A549 (cell line): ENCODE data around the gene KTN1. TPM values are rescaled to one million over a fixed set of nuclear protein-coding genes. Genes with fewer than 3 reads are reported as not detected.

Experiments used
- ATAC-seq, 2 experiments: fragments of 200-7000 bp in 1 of 2; fragments of >200 bp in 1 of 2; cut with Nextera tagmentation in 1 of 2; cut with Tn5 transposase in 1 of 2; 3 replicates each; pipeline versions ENCODE4 v1.8.0 to v1.9.1; 2018 to 2020; ENCODE audit warnings: mild to moderate bottlenecking in 1 of 2, moderate library complexity in 1 of 2
- CTCF ChIA-PET: fragments of 300-600 bp; sonication (Branson Sonifier 250); formaldehyde crosslinking; extraction: SDS; loops from one replicate; lab custom pipeline; 2021; ENCODE audit warnings: antibody characterized with exemption, inconsistent platforms; lab: Yijun Ruan, JAX
- POLR2A ChIA-PET: fragments of 350-600 bp; formaldehyde crosslinking; extraction: SDS; loops from one replicate; lab custom pipeline; 2021; ENCODE audit warnings: antibody characterized with exemption, inconsistent platforms; lab: Yijun Ruan, JAX
- DNase-seq, 2 experiments: peaks; one replicate each; pipeline versions ENCODE4 v3.0.0 to v3.0.0-alpha.2; 2011 to 2016; ENCODE audit warnings: low read depth in 1 of 2, low spot score in 1 of 2
- FAIRE-seq: peaks from 2 replicates; lab custom pipeline; 2011; peaks lifted over from hg19 to GRCh38; lab: Jason Lieb, UNC
- H3K27ac ChIP-seq, 2 experiments: fragments of >200 bp; sonication (Bioruptor Twin); formaldehyde crosslinking; 3 replicates each; pipeline ENCODE4 v1.5.1; 2016 to 2017
- H3K4me1 ChIP-seq: fragments of >200 bp; sonication (Bioruptor Twin); formaldehyde crosslinking; 3 replicates; pipeline ENCODE4 v1.6.1; 2016
- H3K4me2 ChIP-seq: fragments of >200 bp; sonication (Bioruptor Twin); formaldehyde crosslinking; 3 replicates; pipeline ENCODE4 v1.6.1; 2016
- H3K4me3 ChIP-seq: fragments of >200 bp; sonication (Bioruptor Twin); formaldehyde crosslinking; 3 replicates; pipeline ENCODE4 v1.5.1; 2016
- H3K9me3 ChIP-seq: fragments of >200 bp; sonication (Bioruptor Twin); formaldehyde crosslinking; 3 replicates; pipeline ENCODE4 v1.6.1; 2016
- BHLHE40 ChIP-seq: IDR thresholded peaks from 2 replicates; pipeline ENCODE4 v1.6.1; 2012; ENCODE audit warnings: low read depth, low read length, inconsistent platforms
- CBX2 ChIP-seq: fragments of 200-600 bp; sonication (generic); IDR thresholded peaks from 2 replicates; pipeline ENCODE4 v1.6.1; 2016; ENCODE audit warnings: low read depth, mild to moderate bottlenecking, borderline replicate concordance
- CEBPB ChIP-seq, 2 experiments: fragments of >200 bp in 1 of 2; sonication (Bioruptor Twin) in 1 of 2; formaldehyde crosslinking in 1 of 2; IDR thresholded peaks; 2 replicates each; pipeline ENCODE4 v1.6.1; 2012 to 2016
- CHD4 ChIP-seq: fragments of 200-600 bp; sonication (generic); IDR thresholded peaks from 2 replicates; pipeline ENCODE4 v1.6.1; 2016; ENCODE audit warnings: antibody characterized with exemption, mild to moderate bottlenecking, borderline replicate concordance
- EHF ChIP-seq: fragments of 250-450 bp; sonication (Bioruptor Pico); IDR thresholded peaks from 2 replicates; pipeline ENCODE4 v1.5.0; 2020; ENCODE audit warnings: mild to moderate bottlenecking
- EHMT2 ChIP-seq: fragments of 200-600 bp; sonication (generic); IDR thresholded peaks from 2 replicates; pipeline ENCODE4 v1.6.1; 2016; ENCODE audit warnings: antibody characterized with exemption, low read depth, mild to moderate bottlenecking, moderate library complexity
- FOSL2 ChIP-seq, 2 experiments: fragments of 450-650 bp in 1 of 2; fragments of >200 bp in 1 of 2; sonication (Bioruptor Twin) in 1 of 2; formaldehyde crosslinking; IDR thresholded peaks; 2 replicates each; pipeline versions ENCODE4 v1.5.0 to v1.6.1; 2016 to 2020; ENCODE audit warnings: mild to moderate bottlenecking in 1 of 2, moderate library complexity in 1 of 2
- FOXS1 ChIP-seq: fragments of 250-450 bp; sonication (Bioruptor Pico); IDR thresholded peaks from 2 replicates; pipeline ENCODE4 v1.5.0; 2020; ENCODE audit warnings: mild to moderate bottlenecking, moderate library complexity
- HDAC2 ChIP-seq: fragments of 200-600 bp; sonication (generic); IDR thresholded peaks from 2 replicates; pipeline ENCODE4 v1.6.1; 2016
- HOXB13 ChIP-seq: fragments of 250-450 bp; sonication (Bioruptor Pico); IDR thresholded peaks from 2 replicates; pipeline ENCODE4 v1.5.0; 2020; ENCODE audit warnings: low read depth, mild to moderate bottlenecking, moderate library complexity
- MAFK ChIP-seq: fragments of 450-650 bp; IDR thresholded peaks from 2 replicates; pipeline ENCODE4 v1.6.1; 2014; ENCODE audit not compliant: partially characterized antibody
- NPAS2 ChIP-seq: fragments of 250-450 bp; sonication (Bioruptor Pico); IDR thresholded peaks from 2 replicates; pipeline ENCODE4 v1.8.0; 2022; ENCODE audit warnings: mild to moderate bottlenecking, moderate library complexity, borderline replicate concordance
- PHF8 ChIP-seq: fragments of 200-600 bp; sonication (generic); IDR thresholded peaks from 2 replicates; pipeline ENCODE4 v1.6.1; 2016; ENCODE audit warnings: low read depth, mild to moderate bottlenecking, antibody characterized with exemption, moderate library complexity, borderline replicate concordance
- RFX5 ChIP-seq: fragments of 450-650 bp; IDR thresholded peaks from 2 replicates; pipeline ENCODE4 v1.7.1; 2014; ENCODE audit warnings: antibody characterized with exemption, mild to moderate bottlenecking, moderate library complexity
- ZNF302 ChIP-seq: fragments of 250-450 bp; sonication (Bioruptor Pico); IDR thresholded peaks from 2 replicates; pipeline ENCODE4 v1.9.0; 2021; ENCODE audit warnings: inconsistent platforms, mild to moderate bottlenecking, moderate library complexity
- WGBS: methylation state at CpG from one replicate; pipeline ENCODE4 v1.1.6; 2017; ENCODE audit errors: missing lambda C conversion rate; 5-methylcytosine and 5-hydroxymethylcytosine counted together
- polyA plus RNA-seq, 4 experiments: library from polyadenylated mRNA; depleted of rRNA in 3 of 4; stranded (reverse); fragments of >200 nt; fragmentation: RNase III in 1 of 4; extraction: RNeasy Plus Mini Kit Qiagen cat#74134 plus additional on column Dnase treatment in 1 of 4; gene quantifications; 2 replicates in 3 of 4; 3 replicates in 1 of 4; pipeline ENCODE4 v1.2.3, GENCODE V29; 2011 to 2017
- TF ChIP-seq, protein P1 (sequence below): fragments of >200 bp; sonication (Bioruptor Twin); formaldehyde crosslinking; IDR thresholded peaks from 3 replicates; pipeline ENCODE4 v1.5.1; 2016
- TF ChIP-seq, protein P2 (sequence below): IDR thresholded peaks from 2 replicates; pipeline ENCODE4 v1.6.1; 2012

The KTN1 gene
- polyA plus RNA-seq, 2 of the 4 experiments (the other 2 are of a cell fraction) = 153 to 233 TPM

DNA sequence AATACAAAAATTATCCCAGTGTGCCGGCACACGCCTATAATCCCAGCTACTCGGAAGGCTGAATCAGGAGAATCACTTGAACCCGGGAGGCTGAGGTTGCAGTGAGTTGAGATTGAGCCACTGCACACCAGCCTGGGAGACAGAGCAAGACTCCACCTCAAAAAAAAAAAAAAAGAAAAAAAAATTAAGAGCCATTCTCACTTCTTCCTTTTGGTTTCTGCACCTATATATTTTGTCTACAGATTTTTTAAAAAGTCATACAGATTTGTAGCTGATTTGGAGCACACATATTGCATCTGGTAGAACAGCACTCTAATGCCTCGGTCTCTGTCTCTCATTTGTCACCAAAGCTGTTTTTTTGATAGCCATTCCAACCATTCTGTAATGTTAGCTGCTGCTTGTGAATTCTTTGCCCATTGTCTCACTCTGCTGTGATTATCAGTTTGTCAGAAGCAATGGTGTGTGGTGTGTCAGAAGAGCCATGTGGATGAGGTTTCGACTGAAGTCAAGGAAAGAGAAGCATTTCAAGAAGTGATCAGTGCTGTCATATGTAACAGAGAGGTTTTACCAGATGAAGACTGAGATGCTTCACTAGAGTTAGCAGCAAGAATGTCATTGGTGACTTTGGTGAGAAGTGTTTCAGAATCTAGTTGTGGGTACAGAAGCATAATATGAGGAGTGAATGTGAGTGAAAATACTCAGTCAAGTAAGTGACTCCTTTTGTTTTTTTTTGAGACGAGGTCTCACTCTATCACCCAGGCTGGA is 8.7 kb upstream of the KTN1 start:
- 87% methylated on average over 7 of the region's 7 CpGs for WGBS

DNA sequence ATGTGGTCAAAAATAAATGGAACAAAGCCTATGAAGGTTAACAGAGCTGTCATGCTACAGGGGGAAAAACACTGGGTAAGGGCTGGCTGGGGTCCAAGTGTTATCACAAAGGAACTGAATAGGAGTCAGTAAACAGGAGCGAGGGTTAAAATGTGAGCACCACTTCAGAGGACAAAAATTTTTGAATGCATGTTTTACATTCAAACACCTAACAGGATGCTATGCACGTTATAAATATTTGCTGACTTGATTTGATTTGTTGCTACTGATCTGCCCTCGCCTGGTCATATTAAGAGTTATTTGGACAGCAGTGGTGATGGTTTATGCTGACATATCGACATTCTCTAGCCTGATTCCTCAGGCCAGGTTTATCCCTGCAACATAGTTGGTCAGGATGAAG is 7.4 kb upstream of the KTN1 start:
- DNase-seq (no peak), ATAC-seq (no peak; a peak in 1 of 6 replicates), FAIRE-seq (no peak)
- Histone ChIP-seq H3K9me3 (no peaks in the 10 kb centered on the region), H3K4me1 (peaks cover 5% of the 10 kb centered on the region; the same call in 1 of the 3 replicates), H3K4me3 (no peak overlapping the region), H3K4me2 (no peak overlapping the region), H3K27ac (no peak overlapping the region)
- no peak for TF ChIP-seq BHLHE40
- no peak for TF ChIP-seq EHF (CRISPR knock-in tag)
- TF ChIP-seq HOXB13 = no peak
- TF ChIP-seq MAFK = peak; percentile 71
- TF ChIP-seq FOSL2 (IDR thresholded peaks at IDR 0.05) = no peak
- TF ChIP-seq FOSL2 (CRISPR knock-in tag; IDR thresholded peaks at IDR 0.05) = no peak
- ChIA-PET POLR2A (no interaction called here), CTCF (no interaction called here)
- WGBS = 69% methylated on average over 4 of the region's 4 CpGs

More for the DNA sequence above, 8.7 kb upstream of the KTN1 start:
- FAIRE-seq (peak; percentile 56), DNase-seq (no peak), ATAC-seq (no peak)
- no peak for TF ChIP-seq PHF8
- TF ChIP-seq HDAC2 = no peak
- TF ChIP-seq, protein P1, sequence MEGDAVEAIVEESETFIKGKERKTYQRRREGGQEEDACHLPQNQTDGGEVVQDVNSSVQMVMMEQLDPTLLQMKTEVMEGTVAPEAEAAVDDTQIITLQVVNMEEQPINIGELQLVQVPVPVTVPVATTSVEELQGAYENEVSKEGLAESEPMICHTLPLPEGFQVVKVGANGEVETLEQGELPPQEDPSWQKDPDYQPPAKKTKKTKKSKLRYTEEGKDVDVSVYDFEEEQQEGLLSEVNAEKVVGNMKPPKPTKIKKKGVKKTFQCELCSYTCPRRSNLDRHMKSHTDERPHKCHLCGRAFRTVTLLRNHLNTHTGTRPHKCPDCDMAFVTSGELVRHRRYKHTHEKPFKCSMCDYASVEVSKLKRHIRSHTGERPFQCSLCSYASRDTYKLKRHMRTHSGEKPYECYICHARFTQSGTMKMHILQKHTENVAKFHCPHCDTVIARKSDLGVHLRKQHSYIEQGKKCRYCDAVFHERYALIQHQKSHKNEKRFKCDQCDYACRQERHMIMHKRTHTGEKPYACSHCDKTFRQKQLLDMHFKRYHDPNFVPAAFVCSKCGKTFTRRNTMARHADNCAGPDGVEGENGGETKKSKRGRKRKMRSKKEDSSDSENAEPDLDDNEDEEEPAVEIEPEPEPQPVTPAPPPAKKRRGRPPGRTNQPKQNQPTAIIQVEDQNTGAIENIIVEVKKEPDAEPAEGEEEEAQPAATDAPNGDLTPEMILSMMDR = no peak
- Histone ChIP-seq H3K4me3 (no peak overlapping the region), H3K27ac (no peak overlapping the region), H3K4me1 (peaks cover 5% of the 10 kb centered on the region; the same call in 1 of the 3 replicates), H3K9me3 (no peaks in the 10 kb centered on the region), H3K4me2 (no peak overlapping the region)
- CTCF ChIA-PET = no interaction called here
- POLR2A ChIA-PET = no interaction called here

DNA sequence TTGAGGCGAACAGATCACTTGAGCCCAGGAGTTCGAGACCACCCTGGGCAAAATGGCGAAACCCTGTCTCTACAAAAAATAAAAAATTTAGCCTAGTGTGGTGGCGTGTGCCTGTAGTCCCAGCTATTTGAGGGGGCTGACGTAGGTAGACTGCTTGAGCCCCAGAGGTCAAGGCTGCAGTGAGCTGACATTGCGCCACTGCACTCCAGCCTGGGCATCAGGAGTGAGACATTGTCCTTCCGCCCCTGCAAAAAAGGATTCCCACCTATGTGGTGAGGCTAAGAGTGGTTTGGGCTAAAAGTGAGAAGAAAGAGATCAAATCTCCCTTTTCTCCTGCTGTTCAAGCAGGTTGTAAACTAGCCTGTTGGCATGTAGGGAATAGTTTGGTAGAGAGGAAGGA is 5.0 kb upstream of the KTN1 start:
- no peak for ATAC-seq
- FAIRE-seq = no peak
- ChIA-PET CTCF (interaction anchor here (1.0 to 5.8 kb wide), 3 partner anchors 128 to 137 kb away, joined by 3 to 24 read pairs (median 3); no protein-coding TSS in a partner anchor), POLR2A (no interaction called here)
- TF ChIP-seq RFX5 (no peak), CHD4 (no peak), HDAC2 (no peak), EHMT2 (no peak), ZNF302 (no peak), FOXS1 (CRISPR knock-in tag) (no peak), NPAS2 (CRISPR knock-in tag) (no peak)
- TF ChIP-seq, protein P2, sequence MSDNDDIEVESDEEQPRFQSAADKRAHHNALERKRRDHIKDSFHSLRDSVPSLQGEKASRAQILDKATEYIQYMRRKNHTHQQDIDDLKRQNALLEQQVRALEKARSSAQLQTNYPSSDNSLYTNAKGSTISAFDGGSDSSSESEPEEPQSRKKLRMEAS = no peak
- Histone ChIP-seq H3K4me3 (no peak overlapping the region), H3K9me3 (no peaks in the 10 kb centered on the region), H3K4me2 (no peak overlapping the region), H3K27ac (no peak overlapping the region), H3K4me1 (peaks cover 6% of the 10 kb centered on the region; the same call in 1 of the 3 replicates)
- DNase-seq = no peak
- WGBS = 87% methylated on average over 7 of the region's 7 CpGs

DNA sequence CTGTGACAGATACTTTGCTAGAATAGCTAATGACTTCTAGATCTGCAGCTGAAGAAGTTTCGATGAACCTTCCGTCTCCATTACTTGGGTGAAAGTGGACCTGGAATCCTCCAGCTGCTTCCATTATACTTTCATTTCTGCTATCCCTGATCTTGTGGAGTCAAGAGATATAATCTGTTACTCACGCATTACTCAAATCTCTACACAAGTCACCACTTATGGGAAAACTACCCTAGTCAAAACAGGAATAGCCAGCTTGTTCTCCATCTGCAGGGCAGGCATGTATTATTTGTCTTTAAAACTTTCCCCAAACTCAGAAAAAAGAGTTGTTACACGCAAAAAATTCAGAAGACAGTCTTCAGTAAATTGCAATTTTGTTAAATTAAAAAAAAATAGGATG is 2.8 kb upstream of the KTN1 start:
- Histone ChIP-seq H3K27ac (no peak overlapping the region), H3K4me2 (no peak overlapping the region), H3K4me3 (no peak overlapping the region), H3K4me1 (peaks cover 13% of the 10 kb centered on the region), H3K9me3 (no peaks in the 10 kb centered on the region)
- no peak for TF ChIP-seq CBX2
- no peak for TF ChIP-seq CEBPB (IDR thresholded peaks at IDR 0.05)
- ChIA-PET POLR2A (interaction anchor here (0.6 kb wide), 1 partner anchor 17 kb away, joined by 3 read pairs; no protein-coding TSS in a partner anchor), CTCF (interaction anchor here (0.7 to 5.8 kb wide), 4 partner anchors 131 to 907 kb away, joined by 3 to 24 read pairs (median 4); no protein-coding TSS in a partner anchor)
- WGBS = 93% methylated on average over 4 of the region's 4 CpGs
- DNase-seq (no peak), ATAC-seq (no peak), FAIRE-seq (no peak)
